OCI-LY7 (cell line): Measurements from ENCODE around the gene HJV. TPM values are rescaled to one million over a fixed set of nuclear protein-coding genes. Genes with fewer than 3 reads are reported as not detected.

Experiments used
- BruUV-seq: library from RNA; stranded (reverse); fragments of 400-500 nt; replicated peaks from 2 replicates; lab custom pipeline; 2021; lab: Mats Ljungman, UMichigan
- CTCF ChIA-PET: fragments of 300-600 bp; sonication (Branson Sonifier 250); formaldehyde crosslinking; loops from one replicate; lab custom pipeline; 2022; ENCODE audit warnings: antibody characterized with exemption; ENCODE audit not compliant: unreplicated experiment; lab: Charles Lee
- POLR2A ChIA-PET: fragments of 300-600 bp; sonication (Branson Sonifier 250); formaldehyde crosslinking; loops from one replicate; lab custom pipeline; 2022; ENCODE audit warnings: antibody characterized with exemption; lab: Charles Lee
- DNase-seq: peaks from one replicate; pipeline ENCODE4 v3.0.0-alpha.2; 2015; ENCODE audit warnings: low spot score
- H2AFZ ChIP-seq: fragments of 200-600 bp; sonication (generic), shearing (Covaris generic); 2 replicates; pipeline ENCODE4 v1.6.1; 2014; ENCODE audit warnings: mild to moderate bottlenecking, antibody characterized with exemption, low read length, moderate library complexity
- H3K27ac ChIP-seq: fragments of 200-600 bp; sonication (generic); 2 replicates; pipeline ENCODE4 v1.5.1; 2014; ENCODE audit warnings: mixed run types, low read depth, mild to moderate bottlenecking, moderate library complexity, low read length, inconsistent platforms; ENCODE audit not compliant: poor library complexity, severe bottlenecking
- H3K36me3 ChIP-seq: fragments of 200-600 bp; sonication (generic); 2 replicates; pipeline ENCODE4 v1.6.1; 2014; ENCODE audit warnings: mild to moderate bottlenecking, antibody characterized with exemption, low read length, moderate library complexity, mixed read lengths; ENCODE audit not compliant: insufficient read depth
- H3K4me1 ChIP-seq: fragments of 200-600 bp; sonication (generic); 2 replicates; pipeline ENCODE4 v1.5.1; 2014; ENCODE audit warnings: mild to moderate bottlenecking, low read length; ENCODE audit not compliant: insufficient read depth, poor library complexity, severe bottlenecking
- H3K4me2 ChIP-seq: fragments of 200-600 bp; sonication (generic); 2 replicates; pipeline ENCODE4 v1.6.1; 2014; ENCODE audit warnings: mild to moderate bottlenecking, low read length
- H3K4me3 ChIP-seq: fragments of 200-600 bp; sonication (generic); 2 replicates; pipeline ENCODE4 v1.5.1; 2014; ENCODE audit warnings: mild to moderate bottlenecking, low read depth, low read length; ENCODE audit not compliant: poor library complexity, severe bottlenecking
- H3K79me2 ChIP-seq: fragments of 200-600 bp; sonication (generic); 2 replicates; pipeline ENCODE4 v1.6.1; 2016; ENCODE audit warnings: low read depth, mild to moderate bottlenecking, low read length, moderate library complexity, mixed read lengths; ENCODE audit not compliant: insufficient read depth
- H3K9me2 ChIP-seq: fragments of 200-600 bp; sonication (generic); 2 replicates; pipeline ENCODE4 v1.6.1; 2016; ENCODE audit warnings: mild to moderate bottlenecking, low read length, mixed read lengths; ENCODE audit not compliant: insufficient read depth
- H3K9me3 ChIP-seq: fragments of 200-600 bp; sonication (generic); 2 replicates; pipeline ENCODE4 v1.6.1; 2014; ENCODE audit warnings: mild to moderate bottlenecking, mixed run types, low read length, mixed read lengths
- H4K20me1 ChIP-seq: fragments of 200-600 bp; sonication (generic); 2 replicates; pipeline ENCODE4 v1.6.1; 2014; ENCODE audit warnings: mild to moderate bottlenecking, antibody characterized with exemption, low read length, moderate library complexity, mixed read lengths; ENCODE audit not compliant: insufficient read depth
- EZH2phosphoT487 ChIP-seq: fragments of 200-600 bp; sonication (generic); IDR thresholded peaks from 2 replicates; pipeline ENCODE4 v1.6.1; 2018; ENCODE audit warnings: low read depth, borderline replicate concordance, mild to moderate bottlenecking, mixed run types, antibody characterized with exemption, low read length, moderate library complexity, mixed read lengths
- intact Hi-C: fragments of 100-400 bp; cut with micrococcal nuclease; formaldehyde crosslinking; loops from one replicate; pipeline ENCODE4 v1.10.0; 2022; ENCODE audit not compliant: unreplicated experiment
- total RNA-seq, 2 experiments: library from RNA; depleted of rRNA in 1 of 2; stranded (reverse); fragments of >200 nt in 1 of 2; shearing (Covaris generic) in 1 of 2; gene quantifications; 2 replicates each; pipeline ENCODE4 v1.2.3, GENCODE V29; 2014 to 2022
- TF ChIP-seq, protein P1 (sequence below): fragments of 200-600 bp; sonication (generic); conservative IDR thresholded peaks from 2 replicates; pipeline ENCODE4 v1.5.1; 2014; ENCODE audit warnings: mild to moderate bottlenecking, antibody characterized with exemption, low read length, moderate library complexity, mixed read lengths

The HJV gene
- total RNA-seq, 2 experiments from 2014 or later = not detected

DNA sequence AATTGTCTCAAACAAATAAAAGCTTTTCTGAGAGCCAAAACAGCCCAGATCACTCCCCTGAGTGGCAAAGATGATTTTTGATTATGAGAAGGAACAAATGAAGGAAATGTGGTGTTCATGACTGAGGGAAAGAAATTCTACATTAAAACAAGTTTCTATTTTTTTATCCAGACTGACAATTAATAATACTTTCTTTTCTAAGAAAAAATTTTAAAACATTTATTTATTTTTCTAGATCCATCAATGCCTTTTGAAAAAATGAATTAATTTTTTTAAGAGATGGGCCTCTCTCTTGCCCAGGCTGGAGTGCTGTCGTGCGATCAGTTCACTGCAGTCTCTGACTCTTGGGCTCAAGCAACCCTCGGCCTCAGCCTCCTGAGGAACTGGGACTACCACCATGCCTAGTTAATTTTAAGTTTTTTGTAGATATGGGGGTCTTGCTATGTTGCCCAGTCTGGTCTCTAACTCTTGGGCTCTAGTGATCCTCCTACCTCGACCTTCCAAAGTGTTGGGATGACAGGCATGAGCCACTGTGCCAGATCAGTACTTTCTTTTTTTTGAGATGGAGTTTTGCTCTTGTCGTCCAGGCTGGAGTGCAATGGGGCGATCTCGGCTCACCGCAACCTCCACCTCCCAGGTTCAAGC is 13.9 kb downstream of the HJV start:
- no peak overlapping the region for H3K4me3 ChIP-seq
- TF ChIP-seq EZH2phosphoT487 = no peak
- TF ChIP-seq, protein P1, sequence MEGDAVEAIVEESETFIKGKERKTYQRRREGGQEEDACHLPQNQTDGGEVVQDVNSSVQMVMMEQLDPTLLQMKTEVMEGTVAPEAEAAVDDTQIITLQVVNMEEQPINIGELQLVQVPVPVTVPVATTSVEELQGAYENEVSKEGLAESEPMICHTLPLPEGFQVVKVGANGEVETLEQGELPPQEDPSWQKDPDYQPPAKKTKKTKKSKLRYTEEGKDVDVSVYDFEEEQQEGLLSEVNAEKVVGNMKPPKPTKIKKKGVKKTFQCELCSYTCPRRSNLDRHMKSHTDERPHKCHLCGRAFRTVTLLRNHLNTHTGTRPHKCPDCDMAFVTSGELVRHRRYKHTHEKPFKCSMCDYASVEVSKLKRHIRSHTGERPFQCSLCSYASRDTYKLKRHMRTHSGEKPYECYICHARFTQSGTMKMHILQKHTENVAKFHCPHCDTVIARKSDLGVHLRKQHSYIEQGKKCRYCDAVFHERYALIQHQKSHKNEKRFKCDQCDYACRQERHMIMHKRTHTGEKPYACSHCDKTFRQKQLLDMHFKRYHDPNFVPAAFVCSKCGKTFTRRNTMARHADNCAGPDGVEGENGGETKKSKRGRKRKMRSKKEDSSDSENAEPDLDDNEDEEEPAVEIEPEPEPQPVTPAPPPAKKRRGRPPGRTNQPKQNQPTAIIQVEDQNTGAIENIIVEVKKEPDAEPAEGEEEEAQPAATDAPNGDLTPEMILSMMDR = peak; percentile 62; the same call in 1 of the 2 replicates
- no peaks in the 10 kb centered on the region for H3K9me2 ChIP-seq
- H3K36me3 ChIP-seq = no peaks in the 10 kb centered on the region
- intact Hi-C loops = loop anchor here (1.0 kb wide), 2 partner anchors 11 to 30 kb away; partner anchors contain the start of gene TXNIP
- DNase-seq = no peak
- H3K4me1 ChIP-seq = peaks cover 8% of the 10 kb centered on the region
- ChIA-PET POLR2A (interaction anchor here (0.6 to 2.4 kb wide), 5 partner anchors 15 to 30 kb away, joined by 3 to 14 read pairs (median 5); no protein-coding TSS in a partner anchor), CTCF (interaction anchor here (4.0 kb wide), 1 partner anchor 30 kb away, joined by 20 read pairs; no protein-coding TSS in a partner anchor)
- H4K20me1 ChIP-seq = no peaks in the 10 kb centered on the region
- no peaks in the 10 kb centered on the region for H3K79me2 ChIP-seq
- no TSS peak for BruUV-seq
- 0 out of 2 replicates have a peak overlapping the region, but pooled peaks have one; percentile 62 for H3K4me2 ChIP-seq
- no peak overlapping the region for H3K27ac ChIP-seq
- no peaks in the 10 kb centered on the region for H3K9me3 ChIP-seq
- peak overlapping the region; percentile 76; the same call in 1 of the 2 replicates for H2AFZ ChIP-seq

DNA sequence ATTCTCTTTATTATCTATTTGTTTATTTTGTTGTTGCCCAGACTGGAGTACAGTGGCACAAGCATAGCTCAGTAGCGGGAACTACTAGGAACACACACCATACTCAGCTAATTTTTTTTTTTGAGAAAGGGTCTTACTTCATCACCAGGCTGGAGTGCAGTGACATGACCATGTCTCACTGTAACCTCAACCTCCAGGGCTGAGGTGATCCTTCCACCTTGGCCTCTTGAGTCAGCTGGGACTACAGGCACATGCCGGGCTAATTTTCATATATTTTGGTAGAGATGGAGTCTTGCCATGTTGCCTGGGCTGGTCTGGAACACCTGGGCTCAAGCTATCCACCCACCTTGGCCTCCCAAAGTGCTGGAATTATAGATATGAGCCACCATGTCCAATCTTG is 19.8 kb downstream of the HJV start:
- no TSS peak for BruUV-seq
- no peak overlapping the region for H3K4me2 ChIP-seq
- no peak for DNase-seq
- no peak overlapping the region for H3K4me3 ChIP-seq
- H3K4me1 ChIP-seq = peaks cover 34% of the 10 kb centered on the region
- no peaks in the 10 kb centered on the region for H3K36me3 ChIP-seq
- peaks cover 8% of the 10 kb centered on the region; the same call in 1 of the 2 replicates for H3K79me2 ChIP-seq
- intact Hi-C loops = no loop called here
- TF ChIP-seq EZH2phosphoT487 = no peak
- TF ChIP-seq, protein P1 = no peak
- H3K27ac ChIP-seq = no peak overlapping the region
- ChIA-PET CTCF (interaction anchor here (0.6 to 1.7 kb wide), 2 partner anchors 22 to 83 kb away, joined by 3 to 9 read pairs; partner anchors contain the start of gene PEX11B), POLR2A (interaction anchor here (1.1 to 1.7 kb wide), 3 partner anchors 23 to 143 kb away, joined by 4 to 6 read pairs (median 6); partner anchors contain the start of genes ANKRD34A, PIAS3 and POLR3GL)
- H4K20me1 ChIP-seq = no peaks in the 10 kb centered on the region
- no peak overlapping the region for H2AFZ ChIP-seq
- no peaks in the 10 kb centered on the region for H3K9me2 ChIP-seq
- H3K9me3 ChIP-seq = no peaks in the 10 kb centered on the region
